NCI-H2196 (cell line): ENCODE results near the gene HMOX2.

Experiments used
- DNase-seq: peaks from one replicate; lab custom pipeline; 2025; ENCODE audit not compliant: unreplicated experiment; lab: John Stamatoyannopoulos, UW

The HMOX2 gene, protein sequence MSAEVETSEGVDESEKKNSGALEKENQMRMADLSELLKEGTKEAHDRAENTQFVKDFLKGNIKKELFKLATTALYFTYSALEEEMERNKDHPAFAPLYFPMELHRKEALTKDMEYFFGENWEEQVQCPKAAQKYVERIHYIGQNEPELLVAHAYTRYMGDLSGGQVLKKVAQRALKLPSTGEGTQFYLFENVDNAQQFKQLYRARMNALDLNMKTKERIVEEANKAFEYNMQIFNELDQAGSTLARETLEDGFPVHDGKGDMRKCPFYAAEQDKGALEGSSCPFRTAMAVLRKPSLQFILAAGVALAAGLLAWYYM

DNA sequence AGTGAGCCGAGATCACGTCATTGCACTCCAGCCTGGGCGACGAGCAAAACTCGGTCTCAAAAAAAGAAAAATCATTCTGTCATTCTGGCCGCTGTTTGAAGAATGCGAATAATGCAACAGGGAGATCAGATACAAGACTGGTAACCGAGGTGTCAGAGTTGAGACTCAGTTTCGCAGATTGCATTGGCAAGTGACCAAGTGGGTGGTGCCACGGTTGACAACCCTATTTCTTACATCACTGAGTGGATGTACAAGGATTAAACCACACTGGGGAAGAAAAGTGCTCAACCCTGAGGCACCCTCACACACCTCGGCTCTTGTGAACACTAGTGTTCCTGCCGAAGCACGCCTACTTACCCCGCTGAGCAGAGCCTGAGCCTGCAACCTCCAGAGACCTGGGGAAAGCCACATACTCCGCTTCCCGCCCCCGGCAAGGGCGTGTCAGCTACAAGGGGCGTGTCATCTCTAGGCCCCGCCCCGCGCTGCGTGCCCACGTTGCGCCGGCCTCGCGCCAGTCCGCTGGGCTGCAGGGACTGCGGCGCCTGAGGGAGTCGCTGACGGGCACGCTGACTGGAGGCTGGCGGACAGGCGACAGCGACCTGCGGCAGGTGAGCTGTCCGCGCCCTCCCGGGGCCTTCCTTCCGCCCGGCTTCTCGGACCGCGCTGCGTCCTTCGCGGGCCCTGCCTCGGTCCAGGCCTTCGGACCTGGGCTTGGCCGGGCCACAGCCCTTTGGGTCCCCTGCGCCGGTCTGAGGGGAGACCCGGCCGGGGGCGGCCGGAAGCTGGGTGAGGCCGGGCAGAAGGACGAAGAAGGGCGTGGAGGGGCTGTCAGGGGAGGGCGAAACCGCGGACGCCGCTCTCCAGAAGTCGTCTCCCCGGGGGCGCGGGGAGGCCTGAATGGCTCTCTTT lies at the start of gene HMOX2:
HMOX2 (plus strand) TSS at position 519 of the 909 bp plus-strand sequence. CDS start 29,127 bp downstream, outside the sequence.
- DNase-seq: peak; percentile 95

DNA sequence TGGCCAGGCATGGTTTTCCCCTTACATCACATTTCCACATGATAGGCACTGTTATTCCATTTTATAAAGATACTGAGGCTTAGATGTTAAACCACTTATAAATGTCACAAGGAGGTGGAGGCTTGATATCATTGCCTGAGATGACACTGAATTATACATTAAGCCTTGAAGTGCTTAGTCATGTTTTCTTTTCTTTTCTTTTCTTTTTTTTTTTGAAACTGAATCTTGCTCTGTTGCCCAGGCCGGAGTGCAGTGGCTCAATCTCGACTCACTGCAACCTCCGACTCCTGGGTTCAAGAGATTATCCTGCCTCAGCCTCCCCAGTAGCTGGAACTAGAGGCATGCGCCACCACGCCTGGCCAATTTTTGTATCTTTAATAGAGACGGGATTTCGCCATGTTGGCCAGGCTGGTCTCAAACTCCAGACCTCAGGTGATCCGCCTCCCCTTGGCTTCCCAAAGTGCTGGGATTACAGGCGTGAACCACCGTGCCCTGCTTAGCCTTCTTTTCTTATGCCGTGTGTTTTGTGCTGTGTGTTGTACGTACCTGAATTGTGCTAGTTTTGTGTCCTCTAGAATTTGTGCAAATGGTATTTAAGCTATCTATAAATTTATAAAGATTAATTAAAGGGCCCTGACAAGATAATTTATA lies 49.4 kb upstream of the HMOX2 start:
- DNase-seq: no peak

DNA sequence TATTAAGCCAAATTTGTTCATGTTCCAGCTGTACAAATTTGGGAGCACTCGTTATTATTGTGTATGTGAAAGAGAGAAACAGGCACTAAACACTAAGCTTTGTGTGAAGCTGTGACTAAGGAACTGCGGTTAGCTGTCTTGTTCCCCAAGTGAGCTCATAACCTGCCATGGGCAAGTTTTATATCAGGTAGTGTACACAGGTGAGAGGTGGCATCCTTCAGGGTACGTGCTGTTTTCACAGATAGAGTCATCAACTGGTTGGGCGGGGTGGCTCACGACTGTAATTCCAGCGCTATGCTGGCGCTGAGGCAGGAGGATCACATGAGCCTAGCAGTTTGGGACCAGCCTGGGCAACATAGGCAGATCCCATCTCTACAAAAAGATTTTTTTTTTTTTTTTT lies 47.7 kb upstream of the HMOX2 start:
- no peak for DNase-seq

DNA sequence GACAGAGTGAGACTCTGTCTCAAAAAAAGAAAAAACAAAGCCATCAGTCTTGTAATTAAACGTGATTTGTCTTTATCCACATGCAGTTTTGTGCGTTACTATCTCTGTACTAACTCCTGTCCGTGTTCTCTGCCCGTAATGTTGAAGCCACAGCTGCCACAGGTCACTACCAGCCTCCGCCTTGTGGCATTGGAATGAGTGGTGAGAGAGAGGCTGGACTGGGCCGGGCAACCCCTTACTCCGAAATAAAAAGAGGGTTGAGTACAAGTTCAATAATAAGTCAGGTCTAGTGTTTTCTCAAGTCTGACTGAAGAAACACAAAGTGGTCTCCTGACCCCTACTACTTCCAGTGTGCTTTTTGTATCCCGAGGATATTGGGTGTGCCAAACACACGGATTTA lies 45.2 kb upstream of the HMOX2 start:
- DNase-seq: no peak

DNA sequence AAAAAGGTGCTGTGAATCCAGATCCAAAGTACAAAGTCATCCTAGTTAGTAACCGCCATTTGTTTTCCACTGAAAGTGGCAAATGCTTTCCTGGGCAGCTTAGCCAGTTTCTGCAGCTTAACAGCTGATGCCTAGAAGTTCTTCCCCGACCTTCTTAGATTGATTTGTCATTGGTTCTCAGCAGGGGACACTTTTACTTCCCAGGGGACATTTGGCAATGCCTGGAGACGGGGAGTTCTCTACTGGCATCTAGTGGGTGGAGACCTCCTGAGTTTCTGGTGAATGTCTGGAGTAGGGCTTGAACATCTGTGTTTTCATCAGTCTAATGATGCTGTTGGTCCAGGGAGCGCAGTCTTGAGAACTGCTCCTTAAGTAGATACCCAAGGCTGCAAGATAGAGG lies 43.0 kb upstream of the HMOX2 start:
- no peak for DNase-seq

DNA sequence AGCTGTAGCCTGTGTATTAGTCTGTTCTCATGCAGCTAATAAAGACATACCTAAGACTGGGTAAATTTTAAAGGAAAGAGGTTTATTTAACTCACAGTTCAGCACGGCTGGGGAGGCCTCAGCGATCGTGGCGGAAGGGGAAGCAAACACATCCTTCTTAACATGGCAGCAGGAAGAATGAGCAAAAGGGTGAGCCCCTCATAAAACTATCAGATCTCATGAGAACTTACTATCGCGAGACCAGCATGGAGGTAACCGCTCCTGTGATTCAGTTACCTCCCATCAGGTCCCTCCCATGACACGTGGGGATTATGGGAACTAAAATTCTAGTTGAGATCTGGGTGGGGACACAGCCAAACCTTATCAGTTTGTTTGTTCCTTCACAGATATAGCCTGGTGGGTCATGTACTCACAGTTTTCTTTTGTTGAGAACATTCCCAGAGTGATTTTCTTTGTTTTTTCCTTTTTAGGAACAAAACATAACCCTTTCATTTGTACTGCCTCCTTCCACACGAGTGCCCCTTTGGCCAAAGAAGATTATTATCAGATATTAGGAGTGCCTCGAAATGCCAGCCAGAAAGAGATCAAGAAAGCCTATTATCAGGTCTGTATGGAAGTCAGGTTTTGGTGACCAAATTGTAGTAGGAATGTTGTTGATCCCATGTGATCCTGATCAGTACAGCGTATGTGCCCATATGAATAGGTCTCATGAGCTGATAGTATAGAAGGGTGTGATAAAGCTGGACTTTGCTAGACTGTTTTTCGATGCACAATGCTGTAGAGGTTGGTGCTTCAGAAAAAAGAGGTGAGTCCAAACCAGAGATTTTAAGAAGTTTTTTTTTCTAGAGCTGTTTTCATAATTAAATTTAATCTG lies 42.0 kb upstream of the HMOX2 start:
- no peak for DNase-seq

DNA sequence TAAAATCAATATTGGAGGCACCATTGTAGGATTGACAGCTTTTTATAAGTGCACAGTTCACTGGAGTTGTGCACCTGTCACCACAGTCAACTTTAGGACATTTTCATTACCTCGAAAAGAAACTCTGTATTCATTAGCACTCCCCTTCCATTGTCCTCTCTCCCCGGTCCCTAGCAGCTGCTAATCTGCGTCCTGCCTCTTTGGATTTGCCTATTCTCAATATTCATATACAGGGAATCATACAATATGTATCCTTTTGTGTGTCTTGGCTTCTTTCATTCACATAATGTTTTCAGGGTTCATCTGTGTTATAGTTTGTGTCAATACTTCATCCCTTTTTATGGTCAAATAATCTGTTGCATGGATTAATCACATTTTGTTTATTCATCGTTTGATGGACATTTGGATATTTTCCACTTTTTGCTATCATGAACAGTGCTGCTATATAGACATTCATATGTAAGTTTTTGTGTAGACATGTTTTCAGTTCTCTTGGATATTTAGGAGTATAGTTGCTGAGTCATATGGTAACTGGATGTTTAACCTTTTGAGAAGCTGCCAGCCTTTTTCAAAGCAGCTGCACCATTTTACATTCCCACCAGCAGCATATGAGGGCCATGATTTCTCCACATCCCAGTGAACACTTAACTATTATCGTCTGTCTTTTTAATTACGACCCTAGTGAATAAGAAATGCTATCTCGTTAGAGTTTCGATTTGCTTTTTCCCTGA lies 40.7 kb upstream of the HMOX2 start:
- DNase-seq: no peak

DNA sequence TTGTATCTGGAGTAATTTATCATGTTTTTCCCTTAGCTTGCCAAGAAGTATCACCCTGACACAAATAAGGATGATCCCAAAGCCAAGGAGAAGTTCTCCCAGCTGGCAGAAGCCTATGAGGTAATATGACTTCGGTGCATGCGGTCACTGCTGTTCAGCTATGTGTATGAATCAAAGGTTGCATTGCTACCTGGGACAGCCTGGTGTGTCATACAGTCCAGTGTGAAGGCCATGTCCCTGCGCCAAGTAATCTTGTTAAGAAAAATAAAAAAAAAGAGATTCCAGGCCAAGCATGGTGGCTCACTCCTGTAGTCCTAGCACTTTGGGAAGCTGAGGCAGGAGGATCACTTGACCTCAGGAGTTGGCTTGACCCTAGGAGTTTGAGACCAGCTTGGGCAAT lies 38.8 kb upstream of the HMOX2 start:
- DNase-seq: no peak

DNA sequence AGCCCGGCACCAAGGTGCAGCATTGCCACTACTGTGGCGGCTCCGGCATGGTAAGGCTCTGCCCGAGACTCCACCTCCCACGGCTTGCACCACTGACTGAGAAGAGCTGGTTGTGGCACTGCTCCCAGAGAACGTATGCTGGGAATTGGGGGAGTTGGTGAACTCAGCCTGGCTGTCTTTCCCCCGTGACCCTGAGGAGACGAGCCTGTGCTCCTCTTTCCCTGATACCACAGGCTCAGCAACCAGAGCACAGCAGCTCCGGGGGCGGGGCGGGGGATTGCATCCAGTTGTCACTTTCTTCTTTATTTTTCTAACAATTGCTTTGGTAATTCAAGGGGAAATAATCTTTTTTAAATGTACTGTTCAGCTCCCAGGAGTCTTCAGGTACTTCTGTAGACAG lies 33.8 kb upstream of the HMOX2 start:
- DNase-seq: no peak

DNA sequence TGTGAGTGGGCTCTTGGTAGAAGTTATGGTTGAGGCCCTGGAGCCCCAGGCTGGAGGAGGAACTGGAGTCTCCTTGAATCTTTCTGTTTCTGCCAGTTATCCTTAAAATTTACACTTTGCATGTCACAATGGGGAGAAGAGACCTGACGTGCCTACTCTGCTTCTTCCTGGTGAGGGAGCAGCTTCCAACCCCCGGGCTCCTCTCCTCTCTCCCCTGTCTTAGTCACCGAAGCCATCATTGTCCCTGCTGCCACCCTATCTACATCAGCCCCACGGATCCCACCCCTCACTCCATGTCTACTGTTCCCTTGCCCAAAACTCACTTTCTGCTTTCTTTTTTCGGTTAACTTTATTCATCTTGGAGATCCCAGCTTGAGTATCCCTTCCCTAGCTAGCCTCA lies 32.9 kb upstream of the HMOX2 start:
- DNase-seq: no peak

DNA sequence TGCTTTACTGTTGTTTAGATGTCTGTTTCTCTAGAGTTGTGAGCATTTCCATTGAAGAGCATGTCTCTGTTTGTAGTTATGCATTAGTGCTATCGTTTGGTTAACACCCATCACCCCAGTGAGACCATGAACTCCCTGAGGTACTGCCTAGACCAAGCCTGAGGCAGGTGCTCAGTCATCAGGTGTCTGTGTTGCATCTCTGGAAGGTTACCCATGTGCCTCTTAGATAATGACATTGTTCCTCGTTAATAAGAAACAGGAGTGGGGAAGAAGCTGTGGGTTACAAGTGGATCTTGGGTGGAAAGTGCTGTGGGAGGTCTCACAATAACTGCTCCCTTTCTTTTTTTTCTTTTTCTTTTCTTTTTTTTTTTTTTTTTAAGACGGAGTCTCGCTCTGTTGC lies 32.2 kb upstream of the HMOX2 start:
- no peak for DNase-seq

DNA sequence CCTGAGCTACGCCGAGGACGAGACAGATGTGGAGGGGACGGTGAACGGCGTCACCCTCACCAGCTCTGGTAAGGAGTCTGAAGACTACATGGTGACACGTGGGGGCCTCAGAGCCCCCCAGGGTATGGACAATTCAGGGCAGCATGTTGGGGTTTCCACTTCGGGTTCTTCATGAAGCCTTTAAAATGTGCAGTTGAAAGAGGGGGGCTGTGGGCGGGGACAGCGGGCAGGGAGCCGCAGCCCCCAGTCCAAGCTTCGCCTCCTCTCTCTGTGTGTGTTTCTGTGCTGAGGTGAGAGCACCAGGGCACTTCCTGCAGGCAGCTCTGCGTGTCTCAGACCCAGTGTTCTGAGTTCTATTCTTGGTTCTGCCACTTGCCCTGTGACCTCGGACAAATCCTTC lies 25.8 kb upstream of the HMOX2 start:
- DNase-seq: no peak

DNA sequence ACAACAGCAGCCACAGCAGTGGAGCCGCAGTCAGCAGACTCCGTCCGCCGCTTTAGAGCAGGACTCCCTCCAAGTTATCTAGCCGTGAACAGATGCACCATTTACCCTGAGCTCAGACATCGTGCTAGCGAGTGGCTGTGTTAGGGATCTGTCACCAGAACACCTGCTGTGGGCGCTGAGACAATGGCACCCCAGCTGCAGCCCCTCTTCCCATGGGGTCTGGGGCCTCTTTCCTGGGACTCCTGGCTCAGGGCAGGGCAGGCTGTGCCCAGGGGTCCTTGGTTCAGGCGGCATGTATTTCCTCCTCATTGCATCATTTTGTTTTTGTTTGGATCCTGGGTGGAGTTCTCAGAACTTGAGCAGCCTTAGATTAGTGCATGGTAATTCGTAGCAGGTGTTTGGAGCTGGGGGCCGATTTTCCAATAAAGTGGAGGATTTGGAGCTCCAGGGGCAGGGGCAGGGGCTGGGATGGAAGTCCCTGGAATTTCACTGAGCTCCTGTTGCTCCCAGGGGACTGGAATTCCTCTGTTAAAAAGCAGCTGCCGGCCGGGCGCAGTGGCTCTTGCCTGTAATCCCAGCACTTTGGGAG lies 25.2 kb upstream of the HMOX2 start:
- no peak for DNase-seq

DNA sequence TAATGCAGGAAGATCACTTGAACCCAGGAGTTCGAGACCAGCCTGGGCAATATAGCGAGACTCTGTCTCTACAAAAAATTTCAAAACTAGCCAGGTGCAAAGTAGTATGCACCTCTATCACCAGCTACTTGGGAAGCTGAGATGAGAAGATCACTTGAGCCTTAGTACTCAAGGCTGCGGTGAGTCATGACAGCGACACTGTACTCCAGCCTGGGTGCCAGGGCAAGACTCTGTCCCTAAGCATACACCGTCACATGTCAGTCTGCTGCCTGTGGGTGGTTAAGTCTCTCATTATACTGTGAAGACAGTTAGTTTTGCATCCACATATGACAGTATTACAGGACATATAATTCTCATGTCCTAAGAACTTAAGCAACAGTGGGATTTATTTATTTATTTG lies 23.5 kb upstream of the HMOX2 start:
- no peak for DNase-seq

DNA sequence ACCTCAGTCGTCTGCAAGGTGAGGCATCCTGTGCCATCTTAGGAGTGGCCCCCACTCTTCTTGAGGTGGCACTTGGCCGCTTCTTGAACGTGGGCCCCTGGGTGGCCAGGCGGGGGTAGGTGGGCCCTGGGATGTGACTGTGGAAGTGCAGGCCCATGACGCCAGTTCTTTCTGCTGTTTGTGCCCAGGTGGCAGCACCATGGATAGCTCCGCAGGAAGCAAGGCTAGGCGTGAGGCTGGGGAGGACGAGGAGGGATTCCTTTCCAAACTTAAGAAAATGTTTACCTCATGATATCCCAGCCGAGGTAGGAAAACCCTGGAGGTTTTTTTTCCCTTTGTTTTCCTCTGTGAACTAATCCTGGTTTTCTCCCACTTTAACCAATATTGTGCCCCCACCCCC lies 21.6 kb upstream of the HMOX2 start:
- DNase-seq: no peak

DNA sequence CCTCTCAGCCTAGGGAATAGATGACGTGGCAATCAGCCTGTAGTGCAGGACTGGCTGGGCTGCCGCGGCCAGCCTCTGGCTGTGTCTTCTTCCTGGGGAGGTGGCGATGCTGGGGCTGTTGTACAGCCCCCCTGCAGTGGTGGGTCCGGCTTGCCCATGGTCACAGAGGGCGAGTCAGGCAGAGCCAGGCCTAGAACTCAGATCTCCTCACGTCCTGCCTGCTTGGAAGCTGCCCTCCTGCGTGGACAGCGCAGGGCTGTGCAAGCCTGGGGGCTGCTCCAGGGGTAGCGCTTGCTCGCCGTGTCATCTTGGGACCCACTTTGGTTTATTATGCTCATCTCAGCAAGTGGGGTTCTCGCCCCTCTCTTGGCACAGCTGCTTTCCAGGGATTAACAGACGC lies 21.1 kb upstream of the HMOX2 start:
- DNase-seq: no peak

DNA sequence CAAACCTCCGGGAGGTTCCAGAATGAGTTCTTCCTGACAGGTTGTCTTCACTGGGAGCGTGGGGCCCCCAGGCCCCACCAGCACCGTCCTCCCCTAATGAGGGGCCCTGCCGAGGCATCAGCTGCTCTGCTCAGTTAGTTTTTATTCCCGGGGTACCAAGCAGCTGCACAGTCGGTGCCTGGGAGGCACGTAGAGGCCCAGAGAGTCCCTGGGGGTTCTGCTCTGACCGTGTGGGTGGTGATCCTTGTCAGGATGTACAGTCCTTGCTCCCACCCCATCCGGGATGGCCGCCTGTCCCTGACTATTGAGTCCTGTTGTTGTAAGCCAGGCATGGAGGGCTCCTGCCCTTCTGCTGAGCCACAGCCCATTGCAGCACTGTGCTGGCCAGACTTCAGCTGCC lies 20.2 kb upstream of the HMOX2 start:
- DNase-seq: no peak

DNA sequence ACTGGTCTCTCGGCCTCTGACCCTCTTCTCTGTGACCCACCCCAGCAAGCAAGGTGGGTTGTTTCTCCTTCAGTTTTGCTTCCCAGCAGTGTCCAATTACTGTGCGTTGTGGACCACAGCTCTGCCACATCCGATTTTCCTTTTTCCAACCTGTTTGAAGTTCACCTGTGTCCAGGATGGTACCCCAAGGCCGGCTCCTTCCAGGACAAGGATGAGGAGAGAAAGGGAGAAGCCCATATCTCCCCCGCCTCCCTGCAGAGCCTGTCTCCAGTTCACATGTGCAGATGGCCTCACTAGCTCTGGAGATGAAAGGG lies 15.3 kb upstream of the HMOX2 start:
- DNase-seq: no peak

DNA sequence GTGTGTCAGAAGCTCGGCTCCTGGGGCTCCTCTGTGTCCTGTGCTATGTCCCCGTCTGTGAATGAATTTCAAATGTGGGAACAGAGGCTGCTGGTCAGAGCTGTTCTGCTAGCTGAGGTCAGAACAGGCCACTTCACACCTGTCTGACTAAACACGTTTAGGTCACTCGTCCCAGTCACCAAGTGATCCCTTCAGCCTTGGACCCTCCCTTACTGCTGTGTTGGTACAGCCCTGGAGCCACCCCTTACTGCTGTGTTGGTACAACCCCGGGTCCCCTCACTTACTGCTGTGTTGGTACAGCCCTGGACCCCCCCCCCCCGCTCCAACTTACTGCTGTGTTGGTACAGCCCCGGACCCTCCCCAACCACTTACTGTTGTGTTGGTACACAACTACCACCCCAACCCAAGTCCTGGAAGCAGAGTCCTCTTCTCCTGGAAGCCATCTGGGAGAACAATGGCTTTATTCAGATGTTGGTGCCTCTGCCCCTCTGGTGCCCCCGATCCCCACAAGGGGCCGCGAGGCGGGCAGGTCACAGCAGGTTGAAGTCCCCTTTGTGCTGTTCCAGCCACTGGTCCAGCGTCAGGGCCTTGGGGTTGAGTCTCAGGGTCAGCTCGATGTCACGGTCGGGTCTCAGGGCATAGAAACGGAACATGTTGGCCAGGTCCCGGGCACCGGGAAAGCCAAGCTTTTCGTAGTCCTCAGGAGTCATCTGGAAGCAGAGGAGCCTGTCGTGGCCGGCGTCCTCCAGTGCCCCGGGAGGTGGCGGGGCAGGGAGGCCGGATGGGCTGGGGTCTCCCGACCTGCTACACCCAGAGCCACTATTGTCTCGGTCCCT lies 14.7 kb upstream of the HMOX2 start:
- DNase-seq: no peak
